Left lung (tissue), 10 donors: ENCODE data around the gene PLEKHM2. TPM values are rescaled to one million over a fixed set of nuclear protein-coding genes. Genes with fewer than 3 reads are reported as not detected.

Source experiments
- ATAC-seq: fragments of 200-7000 bp; cut with Tn5 transposase; one replicate; pipeline ENCODE4 v1.9.1; 2020; ENCODE audit warnings: moderate library complexity
- DNase-seq, 4 donors: peaks; one replicate each; pipeline ENCODE4 v3.0.0-alpha.2; 2013 to 2020
- H3K27ac ChIP-seq, 2 donors: fragments of 200-600 bp; sonication (generic) in 1 of 2; one replicate each; pipeline versions ENCODE4 v1.5.0 to v1.8.0; 2020 to 2021
- H3K27me3 ChIP-seq, 2 donors: fragments of 200-600 bp; sonication (generic) in 1 of 2; one replicate each; pipeline versions ENCODE4 v1.5.0 to v1.8.0; 2020 to 2021
- H3K36me3 ChIP-seq, 2 donors: fragments of 200-600 bp; sonication (generic) in 1 of 2; one replicate each; pipeline versions ENCODE4 v1.5.0 to v1.8.0; 2020 to 2021
- H3K4me1 ChIP-seq, 2 donors: fragments of 200-600 bp; one replicate each; pipeline ENCODE4 v1.8.0; 2021
- H3K4me3 ChIP-seq, 2 donors: fragments of 200-600 bp; sonication (generic) in 1 of 2; one replicate each; pipeline versions ENCODE4 v1.5.0 to v1.8.0; 2020 to 2021; ENCODE audit warnings: mild to moderate bottlenecking in 1 of 2
- H3K9me3 ChIP-seq, 2 donors: fragments of 200-600 bp; sonication (generic) in 1 of 2; one replicate each; pipeline versions ENCODE4 v1.5.0 to v1.8.0; 2020 to 2021
- CTCF ChIP-seq, 2 donors: fragments of 200-600 bp; sonication (generic) in 1 of 2; IDR thresholded peaks; one replicate each; pipeline versions ENCODE4 v1.5.0 to v1.8.0; 2021; ENCODE audit warnings: antibody characterized with exemption in 2 of 2
- intact Hi-C, 2 donors: fragments of 100-400 bp; cut with DNase I; formaldehyde crosslinking; loops; one replicate each; pipeline versions ENCODE4 v1.11.2 to v1.14.2; 2022
- polyA plus RNA-seq, 6 donors: library from polyadenylated mRNA; unstranded; fragments of 120-200 nt; gene quantifications; one replicate each; pipeline ENCODE4 v1.2.1, GENCODE V29; 2013; ENCODE audit not compliant: insufficient read length in 6 of 6
- total RNA-seq, 2 donors: library from RNA; stranded (reverse); fragmentation: NEBNext Ultra II Directional; extraction: Animal tissue kit (Norgen Biotek cat#: 25700); gene quantifications; one replicate each; pipeline ENCODE4 v1.2.1, GENCODE V29; 2021
- donor health status: DM: no; HTN: yes; CAD: no.
- donor health status: DM: no; HTN: no; CAD: no.

The PLEKHM2 gene
- total and polyA plus RNA-seq, 8 donors, result 51.5 to 86.8 (median 60.1) TPM

DNA sequence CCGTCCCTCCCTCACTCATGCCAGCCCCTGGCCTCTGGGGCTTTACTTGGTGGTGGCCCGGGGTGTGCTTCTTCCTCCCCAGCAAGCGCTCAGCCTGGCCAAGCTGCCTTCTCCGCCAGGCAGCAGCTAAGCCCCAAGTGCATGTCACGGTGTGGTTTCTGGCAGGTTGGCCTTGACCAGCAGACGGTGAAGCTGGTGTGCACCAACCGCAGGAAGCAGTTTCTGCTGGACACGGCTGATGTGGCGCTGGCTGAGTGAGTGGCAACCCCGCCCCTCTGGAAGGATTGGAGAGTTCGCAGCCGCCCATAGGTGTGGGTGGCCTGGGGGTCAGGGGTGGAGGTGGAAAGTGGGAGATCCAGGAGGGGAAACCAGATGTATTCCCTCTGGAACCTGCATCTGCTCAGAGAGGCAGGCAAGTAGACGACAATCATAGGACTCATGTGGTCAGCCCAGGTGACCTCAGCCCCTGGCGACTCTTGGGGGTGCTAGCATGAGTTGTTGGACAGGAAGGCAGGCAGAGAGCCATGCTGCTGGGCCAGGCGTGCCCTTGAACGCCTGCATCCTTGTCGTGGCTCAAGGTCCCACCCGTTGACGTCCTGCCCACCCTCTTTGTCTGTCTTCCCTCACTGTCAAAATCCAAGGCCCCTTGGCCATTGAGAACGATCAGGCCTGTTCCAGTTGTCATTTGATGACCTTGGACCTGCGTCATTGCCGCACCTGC is 45.0 kb downstream of the PLEKHM2 start:
- H3K36me3 ChIP-seq, result peaks cover 0 to 100% of the 10 kb centered on the region in 2 donors
- ATAC-seq (no peak), DNase-seq (no peak)
- no peak for TF ChIP-seq CTCF (IDR thresholded peaks at IDR 0.05)
- no peak overlapping the region for H3K4me3 ChIP-seq
- H3K9me3 ChIP-seq, result no peaks in the 10 kb centered on the region
- intact Hi-C loops, result no loop called here
- H3K27ac ChIP-seq, result no peak overlapping the region
- no peaks in the 10 kb centered on the region for H3K27me3 ChIP-seq
- no peaks in the 10 kb centered on the region for H3K4me1 ChIP-seq

- H3K27me3 ChIP-seq, result no peaks in the 10 kb centered on the region
- DNase-seq, result no peak
- no peak for TF ChIP-seq CTCF (IDR thresholded peaks at IDR 0.05)
- H3K4me1 ChIP-seq, result peaks cover 5 to 13% of the 10 kb centered on the region in 2 donors
- H3K36me3 ChIP-seq, result peaks cover 0 to 97% of the 10 kb centered on the region in 2 donors
- intact Hi-C loops, result no loop called here
- no peak for ATAC-seq
- no peak overlapping the region for H3K27ac ChIP-seq
- no peaks in the 10 kb centered on the region for H3K9me3 ChIP-seq
- no peak overlapping the region for H3K4me3 ChIP-seq
Measured at GRCh38 chr1:15730423-15730822, 46.3 kb downstream of the PLEKHM2 start.

GRCh38 chr1:15730936-15731335 is 46.8 kb downstream of the PLEKHM2 start:
- no peaks in the 10 kb centered on the region for H3K27me3 ChIP-seq
- H3K9me3 ChIP-seq, result no peaks in the 10 kb centered on the region
- peaks cover 9 to 18% of the 10 kb centered on the region in 2 donors for H3K4me1 ChIP-seq
- no peak overlapping the region for H3K27ac ChIP-seq
- DNase-seq (no peak), ATAC-seq (no peak)
- no peak for TF ChIP-seq CTCF (IDR thresholded peaks at IDR 0.05)
- H3K36me3 ChIP-seq, result peaks cover 0 to 95% of the 10 kb centered on the region in 2 donors
- intact Hi-C loops, result no loop called here
- H3K4me3 ChIP-seq, result no peak overlapping the region

DNA sequence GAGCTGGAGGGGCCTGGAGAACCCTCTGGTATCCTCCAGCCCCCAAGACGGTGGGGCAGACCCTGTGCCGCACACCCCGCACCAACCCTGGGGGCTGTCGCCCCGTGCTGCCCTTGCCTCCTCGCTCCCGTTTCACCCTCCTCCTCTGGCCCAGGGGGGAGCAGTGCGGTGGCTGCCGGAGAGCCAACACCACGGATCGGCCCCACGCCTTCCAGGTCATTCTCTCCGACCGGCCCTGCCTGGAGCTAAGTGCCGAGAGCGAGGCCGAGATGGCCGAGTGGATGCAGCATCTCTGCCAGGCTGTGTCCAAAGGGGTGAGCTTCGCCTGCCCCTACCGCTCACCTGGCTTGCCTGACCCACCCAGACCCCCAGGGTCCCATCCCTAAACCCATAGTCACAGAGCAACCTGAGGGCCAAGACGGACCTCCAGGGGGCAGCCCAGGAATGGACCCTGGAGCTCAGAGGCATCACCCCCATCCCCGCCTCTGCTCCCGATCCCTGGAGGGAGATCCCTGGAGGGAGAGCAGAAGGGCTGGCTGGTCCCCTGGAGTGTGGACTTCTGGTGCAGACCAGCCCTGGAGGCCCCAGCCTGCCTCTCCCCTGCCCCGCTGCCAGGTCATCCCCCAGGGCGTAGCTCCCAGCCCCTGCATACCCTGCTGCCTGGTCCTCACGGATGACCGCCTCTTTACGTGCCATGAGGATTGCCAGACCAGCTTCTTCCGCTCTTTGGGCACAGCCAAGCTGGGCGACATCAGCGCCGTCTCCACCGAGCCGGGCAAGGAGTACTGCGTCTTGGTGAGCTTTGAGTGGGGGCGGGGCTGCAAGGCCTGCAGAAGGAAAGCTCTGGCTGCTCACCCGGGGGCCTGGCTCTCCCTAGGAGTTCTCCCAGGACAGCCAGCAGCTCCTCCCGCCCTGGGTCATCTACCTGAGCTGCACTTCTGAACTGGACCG is 47.9 kb downstream of the PLEKHM2 start:
- peaks cover 15 to 28% of the 10 kb centered on the region in 2 donors for H3K4me1 ChIP-seq
- H3K4me3 ChIP-seq, result no peak overlapping the region
- ATAC-seq, result no peak
- no peak for DNase-seq
- H3K27me3 ChIP-seq, result no peaks in the 10 kb centered on the region
- intact Hi-C loops, result no loop called here
- H3K36me3 ChIP-seq, result peaks cover 0 to 90% of the 10 kb centered on the region in 2 donors
- no peak for TF ChIP-seq CTCF (IDR thresholded peaks at IDR 0.05)
- H3K27ac ChIP-seq, result no peak overlapping the region
- no peaks in the 10 kb centered on the region for H3K9me3 ChIP-seq

DNA sequence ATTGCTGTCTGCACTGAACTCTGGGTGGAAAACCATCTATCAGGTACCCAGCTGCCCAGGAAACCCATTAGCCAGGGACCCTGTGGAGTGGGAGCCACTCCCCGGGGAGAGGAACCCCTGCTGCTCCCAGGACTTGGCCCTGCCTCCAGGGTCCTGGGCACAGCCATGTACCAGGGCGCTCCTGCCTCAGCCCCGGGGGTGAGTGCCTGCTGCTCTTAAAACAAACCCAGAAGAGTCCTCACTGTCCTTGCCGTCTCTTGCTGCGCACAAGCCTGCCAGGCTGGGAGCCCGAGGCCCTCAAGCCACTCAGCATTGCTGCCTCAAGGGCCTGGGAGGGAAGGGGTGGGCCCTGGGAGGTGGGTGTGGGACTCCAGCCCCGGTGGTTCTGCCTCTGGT is 48.6 kb downstream of the PLEKHM2 start:
- ATAC-seq (no peak), DNase-seq (no peak)
- Histone ChIP-seq H3K4me1 (peaks cover 15 to 28% of the 10 kb centered on the region in 2 donors), H3K27ac (no peak overlapping the region), H3K27me3 (no peaks in the 10 kb centered on the region), H3K4me3 (no peak overlapping the region), H3K36me3 (peaks cover 0 to 84% of the 10 kb centered on the region in 2 donors), H3K9me3 (no peaks in the 10 kb centered on the region)
- TF ChIP-seq CTCF (IDR thresholded peaks at IDR 0.05), result no peak
- intact Hi-C loops, result no loop called here
